Activated CD8-positive, alpha-beta memory T cell treated with anti-CD3 and anti-CD28 coated beads, Interleukin-2, amount 50 U/mL, for 48 hours (primary cell): ENCODE measurements around the gene SHROOM3.

ENCODE experiments used
- DNase-seq: peaks from one replicate; pipeline ENCODE4 v3.0.0-alpha.2; 2020

Gene SHROOM3

DNA sequence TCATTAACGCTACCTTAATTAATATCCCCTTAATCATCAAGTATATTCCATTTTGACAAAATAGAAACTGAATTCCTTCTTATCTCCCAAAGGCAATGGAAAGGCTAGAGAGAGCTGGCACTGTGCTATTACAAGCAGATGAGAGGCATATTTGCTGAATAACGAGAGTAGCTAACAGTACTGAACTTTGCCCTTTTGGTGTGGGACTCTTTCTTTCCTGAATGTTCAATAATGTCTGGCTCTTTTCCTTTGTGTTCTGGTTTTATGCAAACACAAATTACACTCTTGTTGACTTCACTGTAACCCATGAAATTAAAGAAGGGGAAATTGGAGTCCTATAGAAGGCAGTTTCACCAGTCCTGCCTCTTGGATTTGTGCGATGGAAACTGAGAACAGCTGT is 63.5 kb downstream of the SHROOM3 start:
- no peak for DNase-seq

DNA sequence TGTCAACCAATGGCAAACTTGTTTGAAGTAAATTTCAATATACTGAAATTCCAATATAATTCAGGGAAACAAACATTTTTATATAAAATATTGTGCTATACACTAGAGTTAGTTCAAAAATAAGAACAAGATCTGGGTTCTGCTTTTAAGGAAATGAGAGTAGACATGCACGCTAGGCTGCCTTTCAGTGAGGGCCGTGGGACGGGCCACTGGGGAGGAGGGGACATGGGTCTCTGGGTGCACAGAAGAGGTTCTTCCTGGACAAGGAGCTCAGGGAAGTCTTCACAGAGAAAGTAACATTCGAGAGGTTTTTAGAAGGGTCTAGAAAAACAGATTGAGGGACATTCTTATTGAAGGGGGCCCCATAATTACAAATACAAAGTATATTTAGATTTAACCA is 64.4 kb downstream of the SHROOM3 start:
- DNase-seq: no peak

DNA sequence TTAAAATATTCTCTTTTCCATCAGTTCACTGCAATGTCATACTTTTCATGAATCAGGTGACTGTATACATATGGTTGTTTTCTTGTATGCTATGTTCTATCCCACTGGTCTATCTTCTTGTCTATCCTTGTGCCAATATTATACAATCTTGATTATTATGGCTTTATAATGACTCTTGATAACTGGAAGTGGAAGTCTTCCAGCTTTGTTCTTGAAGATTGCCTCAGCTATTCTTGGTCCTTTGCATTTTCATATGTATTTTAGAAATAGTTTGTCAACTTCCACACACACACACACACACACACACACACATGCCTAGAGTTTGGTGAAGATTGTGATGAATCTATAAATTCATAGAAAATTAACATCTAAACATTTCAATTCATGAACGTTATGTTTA is 67.9 kb downstream of the SHROOM3 start:
- no peak for DNase-seq

DNA sequence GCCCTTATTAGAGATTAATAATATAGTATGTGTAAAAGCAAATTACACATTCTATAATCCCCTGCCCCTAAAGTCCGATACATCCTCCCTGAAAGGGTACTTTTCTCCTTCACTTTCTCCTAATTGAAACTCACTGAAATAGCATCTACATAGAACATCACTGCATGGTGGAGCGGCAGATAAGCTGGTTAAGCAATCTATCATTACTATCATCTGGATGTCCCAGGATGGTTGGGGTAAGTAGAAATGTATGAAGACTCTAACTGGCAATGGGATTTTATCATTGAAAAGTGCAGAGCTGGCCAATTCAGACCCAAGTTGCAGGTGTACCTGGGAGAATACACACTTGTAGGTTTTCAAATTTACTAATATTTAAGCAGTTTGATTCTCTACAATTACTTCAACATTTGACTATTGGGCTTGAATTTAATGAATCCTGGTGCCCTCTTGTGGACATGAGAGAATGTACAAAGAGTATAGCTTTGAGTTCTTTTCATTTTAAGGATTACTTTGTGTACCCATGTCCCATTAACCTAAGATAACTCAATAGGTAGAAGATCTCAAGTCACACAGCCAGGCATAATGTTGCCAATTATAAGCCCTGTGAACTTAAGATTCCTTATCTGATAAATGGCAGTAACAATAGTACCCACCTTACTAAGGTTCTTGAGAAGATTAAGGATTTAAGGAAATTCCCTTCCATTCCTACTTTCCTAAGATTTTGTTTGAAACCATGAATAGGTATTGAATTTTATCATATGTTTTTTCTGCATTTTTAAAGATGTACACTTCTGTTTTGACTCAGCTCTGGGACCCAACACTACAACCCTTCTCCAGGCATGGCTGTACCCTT is 69.8 kb downstream of the SHROOM3 start:
- no peak for DNase-seq

DNA sequence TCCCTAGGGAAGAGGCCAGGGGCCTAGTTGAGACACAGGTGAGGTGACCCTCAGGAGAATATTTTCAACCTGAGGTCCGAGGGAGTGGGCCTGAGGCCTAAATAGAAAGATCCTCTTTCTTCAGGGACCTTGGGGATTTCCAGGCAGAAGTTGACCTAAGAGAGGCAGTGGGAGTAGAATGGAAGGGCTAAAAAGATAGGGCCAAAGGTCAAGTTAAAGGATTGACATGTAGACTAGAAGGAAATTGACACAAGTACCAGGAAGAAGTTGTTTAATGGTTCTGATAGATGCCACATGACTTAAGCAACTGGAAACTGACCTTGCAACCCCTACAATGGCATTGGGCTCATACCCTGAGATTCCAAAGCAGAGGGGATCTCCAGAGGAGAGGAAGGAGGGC is 76.9 kb downstream of the SHROOM3 start:
- DNase-seq: no peak

DNA sequence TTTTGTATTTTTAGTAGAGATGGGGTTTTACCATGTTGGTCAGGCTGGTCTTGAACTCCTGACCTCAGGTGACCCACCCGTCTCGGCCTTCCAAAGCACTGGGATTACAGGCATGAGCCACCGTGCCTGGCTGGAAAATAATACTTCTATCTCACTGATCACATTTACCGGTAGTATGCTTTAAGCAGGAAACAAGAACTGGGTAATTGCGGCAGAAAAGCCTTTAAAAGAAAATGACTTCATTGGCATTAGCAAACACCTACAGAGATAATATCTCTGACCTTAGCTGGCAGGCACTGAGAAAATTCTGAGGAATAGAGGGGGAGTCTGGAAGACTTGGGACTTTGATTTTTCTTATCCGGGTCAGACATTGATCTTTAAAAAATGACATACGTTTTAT is 78.5 kb downstream of the SHROOM3 start:
- DNase-seq: no peak

DNA sequence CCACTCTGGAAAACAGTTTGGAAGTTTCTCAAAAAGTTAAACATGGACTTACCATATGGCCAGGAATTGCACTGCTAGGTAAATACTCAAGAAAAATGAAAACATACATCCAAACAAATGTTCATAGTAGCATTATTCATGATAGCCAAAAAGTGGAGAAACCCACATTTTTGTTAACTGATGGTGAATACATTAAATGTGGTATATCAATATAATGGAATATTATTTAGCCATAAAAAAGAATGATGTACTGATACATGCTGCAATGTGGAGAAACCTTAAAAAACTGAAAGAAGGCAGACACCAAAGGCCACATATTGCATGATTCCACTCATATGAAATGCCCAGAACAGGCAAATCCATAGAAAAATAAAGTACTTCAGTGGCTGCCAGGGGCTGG is 79.1 kb downstream of the SHROOM3 start:
- DNase-seq: no peak

DNA sequence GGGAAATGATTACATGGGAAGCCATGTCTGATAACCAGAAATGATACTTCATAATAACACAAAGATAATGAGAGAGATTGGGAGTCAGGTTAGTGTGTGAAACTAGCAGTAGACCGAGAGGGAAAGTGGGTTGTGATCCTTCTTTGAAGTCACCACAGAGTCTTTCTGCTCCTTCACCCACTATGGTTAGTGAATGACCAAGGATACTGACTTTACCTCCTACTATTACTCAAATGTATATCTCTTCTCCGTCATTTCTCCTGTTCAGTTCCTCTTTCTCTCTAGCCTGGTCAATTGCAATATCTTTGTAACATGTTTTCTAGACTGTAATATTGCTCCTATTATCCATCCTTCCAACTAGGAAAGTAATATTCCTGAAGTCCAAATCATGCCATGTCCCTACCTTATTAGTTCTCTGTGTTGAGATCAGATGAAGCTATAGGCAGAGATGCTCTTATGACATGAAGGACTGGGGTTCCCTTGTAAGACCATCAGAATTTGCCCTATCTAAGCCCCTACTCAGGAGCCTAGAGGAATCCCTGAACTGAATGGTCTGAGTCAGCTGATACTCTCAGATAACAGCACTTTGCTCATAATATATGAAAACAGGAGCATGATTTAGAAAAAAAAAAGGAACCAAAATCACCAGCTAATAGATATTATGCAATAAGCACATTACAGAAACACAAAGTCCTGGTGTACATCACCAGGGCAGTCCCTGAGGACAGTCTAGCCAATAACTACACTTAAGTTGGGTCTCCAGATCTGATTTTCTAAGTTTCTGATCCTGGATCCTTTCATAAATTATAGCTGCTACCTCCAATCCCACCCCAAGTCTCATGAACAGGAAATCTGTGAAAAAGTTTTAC is 81.2 kb downstream of the SHROOM3 start:
- DNase-seq: no peak

DNA sequence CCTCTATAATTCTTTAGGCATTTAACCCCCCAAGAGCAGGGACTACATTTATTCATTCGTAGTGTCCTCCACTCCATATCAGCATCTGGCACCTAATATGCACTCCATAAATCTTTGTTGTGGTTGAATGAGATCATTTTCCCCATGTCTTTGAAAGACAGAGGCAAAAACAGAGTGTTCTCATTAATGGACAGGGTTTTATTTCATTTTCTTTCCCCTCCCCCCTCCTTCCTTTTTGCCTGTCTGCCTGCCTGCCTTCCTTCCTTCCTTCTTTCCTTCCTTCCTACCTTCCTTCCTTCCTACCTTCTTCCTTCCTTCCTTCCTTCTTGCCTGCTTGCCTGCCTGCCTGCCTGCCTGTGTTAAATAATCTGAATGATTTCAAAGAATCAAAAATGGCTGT is 83.2 kb downstream of the SHROOM3 start:
- no peak for DNase-seq

DNA sequence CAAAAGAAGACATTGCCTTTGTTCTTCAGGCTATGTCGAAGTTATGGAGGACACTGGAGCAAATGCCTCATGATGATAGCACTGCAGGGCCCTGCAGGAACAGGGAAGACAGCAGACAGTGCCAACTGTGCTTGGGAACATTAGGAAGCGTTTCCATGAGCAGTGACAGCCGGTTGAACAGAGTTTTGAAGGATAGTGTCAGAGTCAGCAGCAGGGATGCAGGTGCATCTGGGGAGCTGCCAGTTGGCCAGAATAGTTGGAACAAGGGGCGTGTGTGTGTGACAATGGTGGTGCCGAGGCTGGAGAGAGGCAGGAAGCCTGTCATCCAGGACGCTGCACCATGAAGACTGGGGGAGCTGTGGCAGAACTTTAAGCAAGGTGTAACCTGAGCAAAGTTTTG is 88.6 kb downstream of the SHROOM3 start:
- no peak for DNase-seq

DNA sequence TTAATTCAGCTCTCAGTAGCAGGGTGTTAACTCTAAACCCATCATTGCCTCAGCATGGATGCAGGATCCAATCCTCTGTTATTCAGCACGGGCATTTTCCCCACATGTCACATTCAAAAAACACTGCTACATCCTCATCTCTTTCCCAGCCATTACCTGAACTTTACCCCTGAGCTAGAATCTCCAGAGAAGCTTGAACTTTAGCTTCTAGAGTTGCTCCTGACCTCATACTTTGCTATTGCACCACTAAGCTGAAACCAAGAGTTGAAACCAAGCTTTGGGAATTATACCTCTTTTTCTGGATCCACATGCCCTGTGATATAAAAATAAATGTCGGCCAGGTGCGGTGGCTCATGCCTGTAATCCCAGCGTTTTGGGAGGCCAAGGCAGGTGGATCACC is 90.7 kb downstream of the SHROOM3 start:
- no peak for DNase-seq

DNA sequence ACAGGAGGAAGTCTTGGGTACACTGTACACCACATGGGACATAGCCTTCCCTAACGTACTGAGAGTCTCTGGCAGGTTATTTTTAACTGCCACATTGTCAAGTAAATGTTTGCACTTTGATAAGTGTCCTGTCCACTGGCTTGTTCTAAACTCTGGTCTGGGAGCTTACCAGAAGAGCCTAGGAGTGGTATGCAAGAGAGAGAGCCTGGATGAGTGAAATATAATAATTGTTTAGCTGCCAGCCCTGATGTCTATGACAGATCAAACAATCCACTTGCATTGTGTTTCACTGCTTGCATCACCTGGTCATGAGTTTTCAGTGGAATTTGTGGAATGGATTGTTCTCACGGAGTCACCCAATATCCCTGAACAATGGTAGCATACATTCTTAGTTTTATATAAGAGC is 91.6 kb downstream of the SHROOM3 start:
- no peak for DNase-seq

DNA sequence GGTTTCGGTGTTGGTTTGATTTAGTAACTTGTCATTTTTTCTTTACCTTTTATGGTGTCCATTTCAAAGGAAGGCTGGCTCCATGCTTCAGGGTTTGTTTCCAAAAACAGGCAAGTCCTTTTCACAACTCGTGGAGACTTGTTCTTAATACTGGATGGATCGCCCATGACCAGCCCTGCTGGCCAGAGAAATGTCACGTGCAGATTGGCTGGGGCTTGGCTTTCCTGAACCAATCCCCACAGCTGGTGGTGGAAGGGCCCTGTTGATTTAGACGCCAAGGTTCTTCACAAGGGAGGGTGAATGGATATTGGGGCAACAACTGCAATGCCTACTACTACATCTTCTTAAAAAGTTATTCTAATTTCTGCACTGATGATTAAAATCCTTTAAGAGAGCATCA is 92.6 kb downstream of the SHROOM3 start:
- DNase-seq: no peak

DNA sequence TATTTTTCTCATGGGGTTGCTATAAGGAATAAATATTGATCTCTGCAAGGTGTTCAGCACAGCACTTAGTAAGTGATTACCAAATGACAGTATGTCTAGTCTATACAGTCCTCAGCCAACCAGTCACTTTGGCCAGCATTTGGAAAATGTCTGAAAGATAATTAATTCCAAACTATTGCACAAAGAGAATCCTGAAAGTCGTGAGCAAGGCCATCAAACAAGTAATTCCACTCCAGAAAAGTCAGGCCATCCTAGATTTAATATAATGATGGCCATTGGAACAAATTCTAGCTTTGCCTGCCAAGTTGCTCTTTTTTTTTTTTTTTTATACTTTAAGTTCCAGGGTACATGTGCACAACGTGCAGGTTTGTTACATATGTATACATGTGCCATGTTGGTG is 96.6 kb downstream of the SHROOM3 start:
- no peak for DNase-seq

DNA sequence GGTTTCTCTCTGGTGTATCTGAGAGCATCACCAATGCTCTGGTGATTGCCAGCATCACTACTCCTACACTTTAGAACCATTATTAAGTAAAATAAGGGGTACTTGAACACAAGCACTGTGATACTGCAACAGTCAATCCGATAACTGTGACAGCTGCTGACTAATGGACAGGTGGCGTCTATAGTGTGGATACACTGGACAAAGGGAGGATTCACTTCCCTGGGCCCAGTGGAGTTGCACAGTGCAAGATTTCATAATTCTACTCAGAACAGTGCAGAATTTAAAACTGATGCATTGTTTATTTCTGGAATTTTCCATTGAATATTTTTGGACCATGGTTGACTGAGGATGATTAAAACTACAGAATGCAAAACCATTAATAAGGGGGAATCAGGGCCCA is 97.8 kb downstream of the SHROOM3 start:
- DNase-seq: no peak

DNA sequence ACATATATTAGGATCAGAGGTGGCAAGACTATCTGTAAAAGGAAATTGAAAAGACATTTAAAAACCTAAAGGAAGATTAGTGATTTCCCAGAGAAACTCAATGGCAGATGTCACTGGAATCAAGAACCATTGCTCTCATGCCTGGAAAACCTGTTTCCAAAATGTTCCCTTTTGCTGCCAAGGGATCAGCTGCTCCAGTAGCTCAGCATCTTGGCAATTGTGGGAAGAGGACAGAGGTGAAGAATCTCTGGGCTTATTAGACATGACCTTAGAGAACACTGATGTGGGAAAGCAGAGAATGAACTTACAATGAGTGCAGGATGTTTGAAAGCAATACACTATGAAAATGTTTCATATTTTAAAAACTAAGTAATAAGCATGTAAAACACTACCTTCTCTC is 98.3 kb downstream of the SHROOM3 start:
- DNase-seq: no peak

DNA sequence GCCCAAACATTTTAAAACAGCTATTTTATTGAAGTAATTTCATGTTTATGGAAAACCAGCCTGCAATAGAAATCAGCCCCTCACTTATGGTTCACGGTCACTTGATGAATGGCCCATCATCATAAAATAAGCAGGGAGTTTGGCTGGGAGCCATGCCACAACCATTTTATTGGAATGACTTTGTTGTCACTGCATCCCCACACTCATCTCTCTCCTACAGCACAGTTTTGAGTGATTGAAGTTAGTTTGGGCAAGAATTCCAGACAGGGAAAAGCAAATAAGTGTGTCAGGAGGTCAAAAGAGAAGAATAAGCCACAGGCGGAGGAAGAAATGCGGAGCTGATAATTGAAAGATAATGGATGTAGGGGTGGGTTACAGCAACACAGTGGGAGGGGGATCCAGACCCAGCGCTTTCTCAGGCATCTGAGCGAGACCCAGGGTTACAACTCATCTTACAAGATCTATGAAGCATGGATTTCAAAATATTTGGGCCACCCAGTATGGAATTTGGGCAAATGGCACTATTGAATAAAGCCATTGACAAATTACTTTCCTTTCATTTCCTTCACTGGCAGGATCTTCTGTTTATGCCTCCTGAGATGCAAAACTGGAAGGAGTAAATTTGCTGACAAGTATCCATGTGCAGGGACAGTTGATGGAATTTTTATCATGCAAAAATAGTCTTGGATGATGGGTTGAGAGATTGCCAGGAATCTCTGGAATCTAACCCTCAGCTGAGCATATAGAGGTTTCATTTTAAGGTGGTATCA is 100.8 kb downstream of the SHROOM3 start:
- no peak for DNase-seq

DNA sequence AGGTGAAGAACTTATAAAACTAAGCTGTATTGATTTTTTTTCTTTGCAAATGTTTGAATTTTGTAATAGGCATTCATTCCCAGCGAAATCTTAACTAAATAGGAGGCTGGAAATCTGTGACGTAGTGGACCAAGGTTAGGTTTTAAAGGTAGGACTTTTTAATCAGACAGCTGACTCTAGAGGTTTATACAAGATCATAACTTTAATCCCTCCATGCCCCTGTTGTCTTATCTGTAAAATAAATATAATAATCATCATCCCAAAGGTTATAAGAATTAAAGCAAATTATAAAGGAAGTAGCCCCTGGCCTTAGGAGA is 101.3 kb downstream of the SHROOM3 start:
- no peak for DNase-seq

DNA sequence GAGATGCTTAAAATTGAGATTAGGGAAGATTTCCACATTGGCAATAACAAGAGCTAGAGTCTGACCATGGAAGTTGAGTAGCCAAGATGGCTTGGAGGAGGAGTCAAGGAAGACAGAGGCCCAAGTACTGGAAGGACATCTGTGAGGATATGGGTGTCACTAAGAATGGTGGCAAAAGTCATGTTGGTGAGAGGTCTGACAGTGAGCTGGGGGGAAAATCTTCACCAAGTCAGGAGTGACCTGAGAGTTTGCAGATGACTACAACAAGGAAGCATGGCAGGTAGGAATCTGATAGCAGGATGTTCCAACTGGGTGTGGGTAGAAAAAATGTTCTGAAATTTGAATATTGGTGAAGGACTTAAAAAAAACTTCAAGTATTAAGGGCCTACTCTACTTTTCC is 103.3 kb downstream of the SHROOM3 start:
- DNase-seq: no peak

DNA sequence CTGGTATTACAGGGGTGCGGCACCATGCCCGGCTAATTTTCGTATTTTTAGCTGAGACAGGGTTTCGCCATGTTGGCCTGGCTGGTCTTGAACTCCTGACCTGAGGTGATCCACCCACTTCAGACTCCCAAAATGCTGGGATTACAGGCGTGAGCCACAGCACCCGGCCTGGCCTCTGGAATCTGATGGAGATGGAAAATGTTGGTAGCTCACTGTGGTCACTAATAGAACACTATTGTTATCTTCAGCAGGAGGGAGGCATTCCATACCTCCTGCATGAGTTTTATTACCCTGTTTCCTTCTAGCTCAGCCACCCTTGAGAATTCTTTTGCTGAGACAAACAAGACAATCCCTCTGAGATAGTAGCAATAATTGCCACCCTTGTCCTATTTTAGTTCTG is 105.0 kb downstream of the SHROOM3 start:
- no peak for DNase-seq

DNA sequence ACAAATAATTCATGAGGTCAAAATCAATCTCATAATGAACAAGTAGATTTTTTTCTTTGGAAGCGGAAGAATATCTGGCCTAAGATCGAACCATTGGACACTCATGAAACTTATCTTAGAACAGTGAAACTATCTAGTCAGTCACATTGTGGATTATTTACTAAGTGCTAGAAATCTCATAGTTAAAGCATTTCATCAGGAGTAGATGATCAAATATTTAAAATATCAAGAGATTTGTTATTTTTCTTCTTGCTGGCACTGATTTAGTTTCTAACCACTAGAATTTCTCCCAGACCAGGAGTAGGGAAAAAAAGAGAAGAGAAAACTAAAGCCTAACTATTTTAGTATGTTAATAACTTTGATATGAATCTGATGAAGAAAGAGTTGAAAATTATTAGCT is 105.5 kb downstream of the SHROOM3 start:
- no peak for DNase-seq

DNA sequence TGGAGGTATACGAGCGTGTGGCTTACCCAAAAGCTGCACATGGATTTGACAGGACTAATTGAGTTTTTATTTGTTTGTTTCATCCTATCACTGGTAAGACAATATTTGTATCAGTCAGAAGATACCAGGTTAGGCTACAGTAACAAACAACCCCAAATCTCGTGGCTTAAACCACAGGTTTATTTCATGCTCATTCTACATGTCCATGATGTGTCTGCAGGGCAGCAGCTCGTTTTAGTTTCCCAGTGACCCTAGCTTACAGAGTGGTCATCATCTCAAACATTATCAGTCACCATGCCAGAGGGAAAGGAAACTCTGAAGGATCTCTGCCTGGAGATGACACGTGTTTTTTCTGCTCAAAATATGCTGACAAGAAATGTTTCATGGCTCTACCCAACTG is 108.3 kb downstream of the SHROOM3 start:
- DNase-seq: no peak

DNA sequence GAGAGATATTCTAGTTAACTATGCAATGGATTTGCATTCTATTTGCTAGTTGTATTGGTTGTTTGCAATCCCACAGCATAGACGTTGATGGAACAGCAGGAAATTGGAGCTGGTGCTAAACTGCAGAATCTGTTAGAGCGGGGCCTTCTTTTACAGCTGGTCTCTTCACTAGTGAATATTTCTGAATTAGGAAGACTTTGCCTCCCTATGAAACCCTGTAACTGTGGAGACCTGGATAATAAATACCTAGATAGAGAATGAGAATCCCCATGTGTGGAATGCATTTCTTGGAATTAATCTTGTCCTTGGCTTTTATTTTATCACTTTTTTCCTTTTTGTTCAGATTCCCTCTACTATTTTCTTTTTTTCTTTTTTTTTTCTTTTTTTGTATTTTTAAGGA is 109.7 kb downstream of the SHROOM3 start:
- DNase-seq: no peak
